Loucy (cell line): Measurements from ENCODE around the gene IGF1R.
A peak's percentile ranks its signal among the peaks of the same experiment; 100 is the strongest.

Experiments
- H2AFZ ChIP-seq: fragments of 200-600 bp; sonication (generic); 2 replicates; pipeline ENCODE4 v1.6.0; 2016; ENCODE audit warnings: antibody characterized with exemption, mild to moderate bottlenecking, low read length, moderate library complexity
- H3F3A ChIP-seq: fragments of 200-600 bp; 2 replicates; pipeline ENCODE4 v1.6.0; 2016; ENCODE audit warnings: antibody characterized with exemption, low read depth, mild to moderate bottlenecking
- H3K27me3 ChIP-seq: fragments of 200-600 bp; sonication (generic); 2 replicates; pipeline ENCODE4 v1.6.1; 2014; ENCODE audit warnings: low read length, mild to moderate bottlenecking; ENCODE audit not compliant: insufficient read depth, poor library complexity, severe bottlenecking
- H3K36me3 ChIP-seq: fragments of 200-600 bp; sonication (generic); 2 replicates; pipeline ENCODE4 v1.6.1; 2016; ENCODE audit warnings: low read length; ENCODE audit not compliant: insufficient read depth
- H3K4me1 ChIP-seq: fragments of 200-600 bp; sonication (generic); 2 replicates; pipeline ENCODE4 v1.5.1; 2014; ENCODE audit warnings: low read length, mild to moderate bottlenecking; ENCODE audit not compliant: insufficient read depth, poor library complexity, severe bottlenecking
- H3K4me2 ChIP-seq: fragments of 200-600 bp; sonication (generic); 2 replicates; pipeline ENCODE4 v1.6.0; 2014; ENCODE audit warnings: antibody characterized with exemption, low read length, low read depth, mild to moderate bottlenecking; ENCODE audit not compliant: poor library complexity, severe bottlenecking
- H3K4me3 ChIP-seq: fragments of 200-600 bp; sonication (generic); 2 replicates; pipeline ENCODE4 v1.5.1; 2014; ENCODE audit warnings: low read length, mild to moderate bottlenecking, mixed read lengths; ENCODE audit not compliant: poor library complexity, severe bottlenecking
- H3K79me2 ChIP-seq: fragments of 200-600 bp; sonication (generic); 2 replicates; pipeline ENCODE4 v1.6.1; 2014; ENCODE audit warnings: low read length; ENCODE audit not compliant: insufficient read depth
- H3K9ac ChIP-seq: fragments of 200-600 bp; sonication (generic); 2 replicates; pipeline ENCODE4 v1.6.0; 2014; ENCODE audit warnings: mild to moderate bottlenecking, low read depth, low read length, moderate library complexity; ENCODE audit not compliant: poor library complexity, severe bottlenecking
- H3K9me2 ChIP-seq: fragments of 200-600 bp; sonication (generic); replicated peaks from 2 replicates; pipeline ENCODE4 v1.6.1; 2016; ENCODE audit warnings: low read depth, low read length, mixed read lengths
- H3K9me3 ChIP-seq: fragments of 200-600 bp; sonication (generic); 2 replicates; pipeline ENCODE4 v1.6.1; 2014; ENCODE audit warnings: mild to moderate bottlenecking, antibody characterized with exemption, low read length, low read depth; ENCODE audit not compliant: insufficient read depth
- H4K20me1 ChIP-seq: fragments of 200-600 bp; sonication (generic); 2 replicates; pipeline ENCODE4 v1.6.0; 2014; ENCODE audit warnings: antibody characterized with exemption, low read length, mild to moderate bottlenecking; ENCODE audit not compliant: insufficient read depth, poor library complexity, severe bottlenecking
- EZH2phosphoT487 ChIP-seq: fragments of 200-600 bp; IDR thresholded peaks from 2 replicates; pipeline ENCODE4 v1.6.1; 2018; ENCODE audit warnings: antibody characterized with exemption, mild to moderate bottlenecking, moderate library complexity, borderline replicate concordance
- TF ChIP-seq, protein P1 (sequence below): fragments of 200-600 bp; sonication (generic); conservative IDR thresholded peaks from 2 replicates; pipeline ENCODE4 v1.5.1; 2014; ENCODE audit warnings: mild to moderate bottlenecking, antibody characterized with exemption, low read length

Gene IGF1R

GRCh38 chr15:98686983-98687382, 38.6 kb downstream of the IGF1R start:
- H3K4me1 ChIP-seq, result peaks cover 32% of the 10 kb centered on the region
- no peak overlapping the region for H2AFZ ChIP-seq
- H3K36me3 ChIP-seq, result no peaks in the 10 kb centered on the region
- no peak for TF ChIP-seq EZH2phosphoT487
- TF ChIP-seq, protein P1, sequence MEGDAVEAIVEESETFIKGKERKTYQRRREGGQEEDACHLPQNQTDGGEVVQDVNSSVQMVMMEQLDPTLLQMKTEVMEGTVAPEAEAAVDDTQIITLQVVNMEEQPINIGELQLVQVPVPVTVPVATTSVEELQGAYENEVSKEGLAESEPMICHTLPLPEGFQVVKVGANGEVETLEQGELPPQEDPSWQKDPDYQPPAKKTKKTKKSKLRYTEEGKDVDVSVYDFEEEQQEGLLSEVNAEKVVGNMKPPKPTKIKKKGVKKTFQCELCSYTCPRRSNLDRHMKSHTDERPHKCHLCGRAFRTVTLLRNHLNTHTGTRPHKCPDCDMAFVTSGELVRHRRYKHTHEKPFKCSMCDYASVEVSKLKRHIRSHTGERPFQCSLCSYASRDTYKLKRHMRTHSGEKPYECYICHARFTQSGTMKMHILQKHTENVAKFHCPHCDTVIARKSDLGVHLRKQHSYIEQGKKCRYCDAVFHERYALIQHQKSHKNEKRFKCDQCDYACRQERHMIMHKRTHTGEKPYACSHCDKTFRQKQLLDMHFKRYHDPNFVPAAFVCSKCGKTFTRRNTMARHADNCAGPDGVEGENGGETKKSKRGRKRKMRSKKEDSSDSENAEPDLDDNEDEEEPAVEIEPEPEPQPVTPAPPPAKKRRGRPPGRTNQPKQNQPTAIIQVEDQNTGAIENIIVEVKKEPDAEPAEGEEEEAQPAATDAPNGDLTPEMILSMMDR, result no peak
- no peaks in the 10 kb centered on the region for H3K9me3 ChIP-seq
- H4K20me1 ChIP-seq, result peaks cover 17% of the 10 kb centered on the region
- H3F3A ChIP-seq, result no peaks in the 10 kb centered on the region
- H3K9ac ChIP-seq, result no peak overlapping the region
- no peaks in the 10 kb centered on the region for H3K9me2 ChIP-seq
- H3K4me3 ChIP-seq, result no peak overlapping the region
- H3K4me2 ChIP-seq, result peak overlapping the region; percentile 37
- H3K27me3 ChIP-seq, result no peaks in the 10 kb centered on the region
- peaks cover 97% of the 10 kb centered on the region for H3K79me2 ChIP-seq

DNA sequence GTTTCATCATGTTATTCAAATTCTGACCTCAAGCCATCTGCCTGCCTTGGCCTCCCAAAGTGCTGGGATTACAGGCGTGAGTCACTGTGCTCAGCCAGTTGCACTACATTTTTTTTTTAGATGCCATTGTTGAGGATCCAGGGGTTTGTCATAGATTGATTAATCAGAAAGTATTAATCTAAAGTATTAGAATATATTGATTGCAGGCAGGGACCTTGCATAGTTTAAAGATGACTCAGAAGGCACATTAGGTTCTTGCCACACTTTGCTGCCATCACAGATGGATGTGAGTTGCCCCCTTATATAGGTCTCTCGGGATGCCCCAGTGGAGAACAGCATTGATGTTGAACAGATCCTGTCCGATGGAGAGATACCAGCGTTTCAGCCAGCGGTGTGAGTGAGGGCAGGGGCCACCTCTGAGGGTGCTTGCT, 41.1 kb downstream of the IGF1R start:
- Histone ChIP-seq H3K9me2 (no peaks in the 10 kb centered on the region), H3K9me3 (no peaks in the 10 kb centered on the region), H3K9ac (no peak overlapping the region), H3K79me2 (peaks cover 98% of the 10 kb centered on the region), H3F3A (no peaks in the 10 kb centered on the region), H3K4me3 (no peak overlapping the region), H3K27me3 (no peaks in the 10 kb centered on the region), H2AFZ (no peak overlapping the region), H3K4me2 (no peak overlapping the region), H3K36me3 (no peaks in the 10 kb centered on the region), H4K20me1 (peaks cover 9% of the 10 kb centered on the region), H3K4me1 (peaks cover 25% of the 10 kb centered on the region)
- TF ChIP-seq, protein P1, result no peak
- TF ChIP-seq EZH2phosphoT487, result no peak

GRCh38 chr15:98690272-98690950, 42.1 kb downstream of the IGF1R start:
- no peaks in the 10 kb centered on the region for H3K36me3 ChIP-seq
- H3K4me1 ChIP-seq, result peaks cover 15% of the 10 kb centered on the region
- H3K27me3 ChIP-seq, result no peaks in the 10 kb centered on the region
- H4K20me1 ChIP-seq, result peaks cover 9% of the 10 kb centered on the region
- no peaks in the 10 kb centered on the region for H3K9me2 ChIP-seq
- no peak overlapping the region for H3K4me3 ChIP-seq
- H3K4me2 ChIP-seq, result no peak overlapping the region
- no peak overlapping the region for H3K9ac ChIP-seq
- no peaks in the 10 kb centered on the region for H3K9me3 ChIP-seq
- TF ChIP-seq EZH2phosphoT487, result no peak
- TF ChIP-seq, protein P1, result no peak
- H2AFZ ChIP-seq, result no peak overlapping the region
- H3F3A ChIP-seq, result no peaks in the 10 kb centered on the region
- peaks cover 98% of the 10 kb centered on the region for H3K79me2 ChIP-seq
